GM12878 (cell line): ENCODE measurements around the gene SIKE1. TPM values are rescaled to one million over a fixed set of nuclear protein-coding genes. Genes with fewer than 3 reads are reported as not detected.

Experiments
- ATAC-seq: fragments of 200-7000 bp; cut with Tn5 transposase; 3 replicates; pipeline ENCODE4 v1.9.1; 2020; ENCODE audit warnings: mild to moderate bottlenecking, moderate library complexity
- BruUV-seq: library from RNA; stranded (reverse); fragments of 400-500 nt; replicated peaks from 2 replicates; lab custom pipeline; 2021; lab: Mats Ljungman, UMichigan
- CTCF ChIA-PET: fragments of 300-600 bp; sonication (Branson Sonifier 250); formaldehyde crosslinking; extraction: SDS; loops from one replicate; lab custom pipeline; 2021; ENCODE audit warnings: inconsistent platforms; lab: Yijun Ruan, JAX
- POLR2A ChIA-PET: fragments of 350-600 bp; formaldehyde crosslinking; extraction: SDS; loops from one replicate; lab custom pipeline; 2021; ENCODE audit warnings: inconsistent platforms; lab: Charles Lee
- RAD21 ChIA-PET: fragments of 300-600 bp; sonication (Branson Sonifier 250); formaldehyde crosslinking; loops from one replicate; lab custom pipeline; 2023; ENCODE audit warnings: antibody characterized with exemption; ENCODE audit not compliant: unreplicated experiment; lab: Charles Lee
- SMC1A ChIA-PET: fragments of 300-600 bp; sonication (Branson Sonifier 250); formaldehyde crosslinking; loops from one replicate; lab custom pipeline; 2023; ENCODE audit not compliant: unreplicated experiment, uncharacterized antibody; lab: Charles Lee
- DNase-seq: peaks from one replicate; pipeline ENCODE4 v3.0.0-alpha.2; 2011; ENCODE audit warnings: low read depth, low spot score
- FAIRE-seq: peaks from 3 replicates; lab custom pipeline; 2011; peaks lifted over from hg19 to GRCh38; lab: Jason Lieb, UNC
- H2AFZ ChIP-seq: 2 replicates; pipeline ENCODE4 v1.6.0; 2011; ENCODE audit warnings: low read depth, low read length, control low read depth; ENCODE audit not compliant: control insufficient read depth
- H3K27ac ChIP-seq: 2 replicates; pipeline ENCODE4 v1.5.1; 2011; ENCODE audit warnings: control low read depth; ENCODE audit not compliant: control insufficient read depth, insufficient read depth
- H3K27me3 ChIP-seq, 2 experiments: replicated peaks in 1 of 2; 2 replicates each; pipeline versions ENCODE4 v1.6.0 to v1.6.1; 2011; ENCODE audit warnings: low read length in 1 of 2; ENCODE audit not compliant: control insufficient read depth in 2 of 2, insufficient read depth in 2 of 2
- H3K36me3 ChIP-seq, 2 experiments: 2 replicates each; pipeline ENCODE4 v1.5.1; 2011; ENCODE audit warnings: low read length in 1 of 2; ENCODE audit not compliant: control insufficient read depth in 2 of 2, insufficient read depth in 2 of 2
- H3K4me1 ChIP-seq: 2 replicates; pipeline ENCODE4 v1.6.1; 2011; ENCODE audit warnings: mild to moderate bottlenecking, low read length, moderate library complexity, mixed read lengths; ENCODE audit not compliant: control insufficient read depth, insufficient read depth
- H3K4me2 ChIP-seq: 2 replicates; pipeline ENCODE4 v1.6.0; 2011; ENCODE audit warnings: control low read depth; ENCODE audit not compliant: control insufficient read depth, insufficient read depth
- H3K4me3 ChIP-seq: fragments of 200-600 bp; sonication (generic); 2 replicates; pipeline ENCODE4 v1.5.1; 2016
- H3K79me2 ChIP-seq: 2 replicates; pipeline ENCODE4 v1.6.0; 2011; ENCODE audit warnings: low read length; ENCODE audit not compliant: control insufficient read depth, insufficient read depth
- H3K9ac ChIP-seq: 2 replicates; pipeline ENCODE4 v1.8.0; 2011; ENCODE audit warnings: low read length, control low read depth, mixed read lengths; ENCODE audit not compliant: control insufficient read depth, insufficient read depth
- H3K9me3 ChIP-seq: replicated peaks from 3 replicates; pipeline ENCODE4 v1.5.1; 2011; ENCODE audit warnings: mild to moderate bottlenecking, low read length; ENCODE audit not compliant: control insufficient read depth, insufficient read depth
- H4K20me1 ChIP-seq: 2 replicates; pipeline ENCODE4 v1.6.0; 2011; ENCODE audit not compliant: control insufficient read depth, insufficient read depth
- CHD4 ChIP-seq: fragments of 200-600 bp; sonication (generic); IDR thresholded peaks from 2 replicates; pipeline ENCODE4 v1.6.1; 2016; ENCODE audit warnings: mild to moderate bottlenecking
- ESRRA ChIP-seq: IDR thresholded peaks from 2 replicates; pipeline ENCODE4 v1.6.1; 2012; ENCODE audit warnings: mild to moderate bottlenecking, low read length, improper control_type of control experiment
- HDGF ChIP-seq: fragments of 450-650 bp; IDR thresholded peaks from 2 replicates; pipeline ENCODE4 v1.6.1; 2016; ENCODE audit warnings: antibody characterized with exemption
- JUNB ChIP-seq: IDR thresholded peaks from 2 replicates; pipeline ENCODE4 v1.6.1; 2016; ENCODE audit warnings: antibody characterized with exemption, mild to moderate bottlenecking
- MYB ChIP-seq: fragments of 150-350 bp; IDR thresholded peaks from 2 replicates; pipeline ENCODE4 v1.6.1; 2014; ENCODE audit warnings: mild to moderate bottlenecking, low read depth, low read length, borderline replicate concordance
- NFXL1 ChIP-seq: fragments of 450-650 bp; IDR thresholded peaks from 2 replicates; pipeline ENCODE4 v1.6.1; 2017; ENCODE audit warnings: antibody characterized with exemption, mild to moderate bottlenecking, borderline replicate concordance
- SMAD1 ChIP-seq: fragments of 450-650 bp; IDR thresholded peaks from 2 replicates; pipeline ENCODE4 v1.6.1; 2018; ENCODE audit warnings: mild to moderate bottlenecking, low read depth; ENCODE audit not compliant: partially characterized antibody
- TCF12 ChIP-seq: IDR thresholded peaks from 2 replicates; pipeline ENCODE4 v1.6.1; 2011; ENCODE audit warnings: low read depth, mild to moderate bottlenecking, low read length
- WGBS: methylation state at CpG from one replicate; pipeline ENCODE4 v1.1.6; 2016; ENCODE audit warnings: low lambda C conversion rate; ENCODE audit not compliant: insufficient replicate concordance, insufficient coverage; ENCODE audit errors: missing lambda C conversion rate; 5-methylcytosine and 5-hydroxymethylcytosine counted together
- in situ Hi-C: fragments of 300-500 bp; cut with MboI; formaldehyde crosslinking; loops from 9 replicates; pipeline ENCODE4 v1.14.3; 2018; ENCODE audit warnings: mixed read lengths
- intact Hi-C: fragments of 100-400 bp; cut with micrococcal nuclease; formaldehyde crosslinking; loops from one replicate; pipeline ENCODE4 v1.14.2; 2022; ENCODE audit not compliant: unreplicated experiment
- polyA plus RNA-seq, 11 experiments: library from polyadenylated mRNA; depleted of rRNA in 4 of 11; unstranded in 6 of 11; stranded (reverse) in 5 of 11; fragments of >200 nt; fragmentation: Nextera tagmentation in 4 of 11; fragmentation: Illumina TruSeq in 1 of 11; extraction: Ambion mirVana in 4 of 11; extraction: Trizol in 1 of 11; gene quantifications; 1 replicate in 1 of 11; 2 replicates in 10 of 11; pipeline versions ENCODE4 v1.2.1 to v1.2.3, GENCODE V29; 2011 to 2016; ENCODE audit warnings: inconsistent platforms in 2 of 11, missing spikeins in 2 of 11, low read depth in 1 of 11
- total RNA-seq, 4 experiments: library from RNA; depleted of rRNA in 3 of 4; stranded (reverse); fragments of >200 nt in 3 of 4; fragmentation: Illumina TruSeq in 1 of 4; extraction: Trizol in 1 of 4; gene quantifications; 2 replicates each; pipeline versions ENCODE4 v1.2.1 to v1.2.3, GENCODE V29; 2013 to 2021
- TF ChIP-seq, protein P1 (sequence below): IDR thresholded peaks from 2 replicates; pipeline ENCODE4 v1.6.1; 2011; ENCODE audit warnings: borderline replicate concordance, low read depth, mild to moderate bottlenecking, moderate library complexity, low read length; ENCODE audit not compliant: insufficient read depth, poor library complexity, severe bottlenecking
- TF ChIP-seq, protein P2 (sequence below): fragments of 450-650 bp; IDR thresholded peaks from 2 replicates; pipeline ENCODE4 v1.6.1; 2016; ENCODE audit warnings: mild to moderate bottlenecking
- TF ChIP-seq, protein P3 (sequence below): IDR thresholded peaks from 2 replicates; pipeline ENCODE4 v1.6.1; 2012; ENCODE audit warnings: low read depth, low read length, improper control_type of control experiment

SIKE1 gene
- total and polyA plus RNA-seq, 10 of the 15 experiments (the other 5 are each of a cell fraction or from before 2014, with no cell fraction given): 10.4 to 67.0 (median 45.5) TPM

DNA sequence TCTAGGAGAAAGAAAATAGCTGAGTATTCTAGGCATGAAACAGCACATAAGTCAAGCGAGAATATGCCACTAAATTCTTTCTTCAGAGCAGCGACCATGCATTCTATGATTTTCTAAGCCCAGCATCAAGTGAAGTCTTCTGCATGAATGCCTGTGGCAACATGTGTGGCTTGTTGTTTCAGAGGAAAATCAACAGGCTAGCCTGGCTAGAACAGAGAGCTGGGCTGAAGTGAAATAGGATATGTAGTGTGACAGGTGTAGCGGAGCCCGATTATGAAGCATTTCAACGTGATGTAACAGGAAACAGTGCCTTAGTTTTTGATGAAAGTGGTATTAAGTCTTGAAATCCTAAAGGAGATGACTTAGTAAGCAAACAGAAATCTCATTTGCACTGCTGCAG lies 29.7 kb downstream of the SIKE1 start (continued):
- TF ChIP-seq, protein P1, sequence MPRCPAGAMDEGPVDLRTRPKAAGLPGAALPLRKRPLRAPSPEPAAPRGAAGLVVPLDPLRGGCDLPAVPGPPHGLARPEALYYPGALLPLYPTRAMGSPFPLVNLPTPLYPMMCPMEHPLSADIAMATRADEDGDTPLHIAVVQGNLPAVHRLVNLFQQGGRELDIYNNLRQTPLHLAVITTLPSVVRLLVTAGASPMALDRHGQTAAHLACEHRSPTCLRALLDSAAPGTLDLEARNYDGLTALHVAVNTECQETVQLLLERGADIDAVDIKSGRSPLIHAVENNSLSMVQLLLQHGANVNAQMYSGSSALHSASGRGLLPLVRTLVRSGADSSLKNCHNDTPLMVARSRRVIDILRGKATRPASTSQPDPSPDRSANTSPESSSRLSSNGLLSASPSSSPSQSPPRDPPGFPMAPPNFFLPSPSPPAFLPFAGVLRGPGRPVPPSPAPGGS: no peak
- TF ChIP-seq SMAD1 (no peak), TCF12 (no peak), CHD4 (no peak), ESRRA (no peak)

DNA sequence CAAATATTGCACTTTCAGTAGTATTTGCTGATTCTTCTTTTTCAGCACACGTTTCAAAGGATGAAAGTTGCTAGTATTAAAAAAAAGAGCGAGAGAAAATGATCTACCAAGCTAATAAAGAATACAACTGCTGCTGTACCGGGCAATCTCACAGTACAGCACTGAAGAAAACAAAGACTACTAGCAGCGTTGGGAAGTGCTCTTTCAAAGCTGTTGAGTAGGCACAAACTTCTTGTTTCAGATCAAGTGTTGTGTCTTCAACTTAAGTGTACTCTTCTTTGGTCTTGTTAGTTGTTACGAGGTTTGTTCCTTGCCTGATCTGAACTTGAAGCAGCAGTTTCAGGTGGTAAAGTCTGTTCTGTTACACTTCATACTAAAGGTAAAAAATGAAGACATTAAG lies 30.6 kb downstream of the SIKE1 start:
- Histone ChIP-seq H3K36me3 (peaks cover 0 to 12% of the 10 kb centered on the region in 2 experiments; a peak in 3 of 4 replicates), H2AFZ (no peak overlapping the region), H4K20me1 (peaks cover 12% of the 10 kb centered on the region), H3K4me1 (peaks cover 23% of the 10 kb centered on the region), H3K4me3 (no peak overlapping the region), H3K9me3 (no peaks in the 10 kb centered on the region), H3K9ac (no peak overlapping the region), H3K79me2 (peaks cover 100% of the 10 kb centered on the region), H3K4me2 (no peak overlapping the region), H3K27ac (no peak overlapping the region), H3K27me3 (no peaks in the 10 kb centered on the region)
- POLR2A ChIA-PET: no interaction called here
- no TSS peak for BruUV-seq
- DNase-seq (no peak), FAIRE-seq (no peak), ATAC-seq (no peak)
- WGBS: 71% methylated on average over 5 of the region's 5 CpGs
- in situ Hi-C loops: loop anchor here (25.0 kb wide), 1 partner anchor 1788 kb away; the partner anchor contains the start of gene SLC16A1
- CTCF ChIA-PET: interaction anchor here (2.9 kb wide), 1 partner anchor 12 kb away, joined by 14 read pairs; no protein-coding TSS in a partner anchor
- SMC1A ChIA-PET: interaction anchor here (1.2 to 2.3 kb wide), 2 partner anchors 11 to 33 kb away, joined by 4 to 5 read pairs; no protein-coding TSS in a partner anchor
- TF ChIP-seq NFXL1 (no peak), HDGF (no peak), JUNB (no peak), MYB (no peak)
- TF ChIP-seq, protein P2, sequence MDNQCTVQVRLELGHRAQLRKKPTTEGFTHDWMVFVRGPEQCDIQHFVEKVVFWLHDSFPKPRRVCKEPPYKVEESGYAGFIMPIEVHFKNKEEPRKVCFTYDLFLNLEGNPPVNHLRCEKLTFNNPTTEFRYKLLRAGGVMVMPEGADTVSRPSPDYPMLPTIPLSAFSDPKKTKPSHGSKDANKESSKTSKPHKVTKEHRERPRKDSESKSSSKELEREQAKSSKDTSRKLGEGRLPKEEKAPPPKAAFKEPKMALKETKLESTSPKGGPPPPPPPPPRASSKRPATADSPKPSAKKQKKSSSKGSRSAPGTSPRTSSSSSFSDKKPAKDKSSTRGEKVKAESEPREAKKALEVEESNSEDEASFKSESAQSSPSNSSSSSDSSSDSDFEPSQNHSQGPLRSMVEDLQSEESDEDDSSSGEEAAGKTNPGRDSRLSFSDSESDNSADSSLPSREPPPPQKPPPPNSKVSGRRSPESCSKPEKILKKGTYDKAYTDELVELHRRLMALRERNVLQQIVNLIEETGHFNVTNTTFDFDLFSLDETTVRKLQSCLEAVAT: no peak
- TF ChIP-seq, protein P3, sequence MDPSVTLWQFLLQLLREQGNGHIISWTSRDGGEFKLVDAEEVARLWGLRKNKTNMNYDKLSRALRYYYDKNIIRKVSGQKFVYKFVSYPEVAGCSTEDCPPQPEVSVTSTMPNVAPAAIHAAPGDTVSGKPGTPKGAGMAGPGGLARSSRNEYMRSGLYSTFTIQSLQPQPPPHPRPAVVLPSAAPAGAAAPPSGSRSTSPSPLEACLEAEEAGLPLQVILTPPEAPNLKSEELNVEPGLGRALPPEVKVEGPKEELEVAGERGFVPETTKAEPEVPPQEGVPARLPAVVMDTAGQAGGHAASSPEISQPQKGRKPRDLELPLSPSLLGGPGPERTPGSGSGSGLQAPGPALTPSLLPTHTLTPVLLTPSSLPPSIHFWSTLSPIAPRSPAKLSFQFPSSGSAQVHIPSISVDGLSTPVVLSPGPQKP: no peak
- RAD21 ChIA-PET: no interaction called here
- intact Hi-C loops: no loop called here
